Activated CD8-positive, alpha-beta memory T cell treated with anti-CD3 and anti-CD28 coated beads for 36 hours (primary cell): ENCODE measurements around the gene WWP2. TPM values are rescaled to one million over a fixed set of nuclear protein-coding genes. Genes with fewer than 3 reads are reported as not detected.
"Not testable (repeated sequence)": the region's sequence is repeated elsewhere in the genome, so short reads cannot be mapped to it uniquely, and the experiment has no call there.

Experiments used
- CTCF ChIA-PET: fragments of 350-600 bp; sonication (Branson Sonifier 250); formaldehyde crosslinking; loops from one replicate; lab custom pipeline; 2021; ENCODE audit warnings: antibody characterized with exemption; lab: Charles Lee
- POLR2A ChIA-PET: fragments of 350-600 bp; sonication (Branson Sonifier 250); formaldehyde crosslinking; loops from one replicate; lab custom pipeline; 2021; ENCODE audit warnings: antibody characterized with exemption; lab: Charles Lee
- total RNA-seq, 2 experiments: library from RNA; stranded (reverse); gene quantifications; one replicate each; pipeline ENCODE4 v1.2.3, GENCODE V29; 2021

WWP2 gene
- total RNA-seq, result 10 to 100 TPM; 36.1 to 36.3 TPM

DNA sequence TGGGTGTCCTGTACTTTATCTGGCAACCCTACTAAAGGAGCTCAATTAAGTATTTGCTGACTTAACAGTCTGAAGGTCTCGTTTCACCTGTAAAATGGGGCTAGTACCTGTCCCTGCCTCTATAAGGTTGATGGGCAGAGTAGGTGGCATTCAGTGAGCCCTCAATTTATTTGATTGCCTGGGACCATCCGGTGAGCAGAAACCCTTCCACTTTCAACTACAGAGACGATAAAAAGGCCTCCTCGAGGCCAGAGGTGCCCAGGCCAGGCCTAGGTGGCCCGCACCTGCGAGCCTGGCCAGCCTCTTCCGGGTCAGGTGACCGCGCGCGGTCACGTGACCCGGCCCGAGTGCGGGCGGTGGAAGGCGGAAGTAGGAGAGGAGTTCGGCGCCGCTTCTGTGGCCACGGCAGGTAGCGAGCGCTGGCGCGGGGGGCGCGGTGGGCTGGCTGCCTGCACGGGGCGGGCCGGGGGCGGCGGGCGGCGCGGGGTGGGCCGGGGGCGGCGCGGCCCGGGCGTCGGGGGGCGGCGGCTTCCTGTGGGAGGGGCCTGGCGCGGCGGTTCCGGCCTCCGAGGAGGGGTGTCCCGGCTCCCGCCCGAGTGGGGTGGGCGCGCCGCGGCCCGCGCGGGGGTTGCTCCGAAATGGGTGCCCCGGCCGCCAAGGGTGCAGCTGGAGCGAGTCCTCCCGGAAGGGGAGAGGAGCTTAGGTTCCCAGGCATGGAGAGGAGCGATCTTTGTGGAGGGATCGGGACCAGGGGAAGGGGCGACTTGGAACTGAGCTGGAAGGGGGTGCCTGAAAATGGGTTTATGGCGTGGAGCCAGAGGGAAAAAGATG lies at the start of gene WWP2:
TSS of gene WWP2 (plus strand) at position 350 of the 831 bp plus-strand sequence. CDS start 24,679 bp downstream, outside the sequence.
- ChIA-PET CTCF (interaction anchor here (0.6 to 1.8 kb wide), 4 partner anchors 8 to 391 kb away, joined by 3 to 10 read pairs (median 3); partner anchors contain the start of gene NOB1), POLR2A (interaction anchor here (0.7 to 1.1 kb wide), 3 partner anchors 8 to 321 kb away, joined by 4 to 6 read pairs (median 6); no protein-coding TSS in a partner anchor)

DNA sequence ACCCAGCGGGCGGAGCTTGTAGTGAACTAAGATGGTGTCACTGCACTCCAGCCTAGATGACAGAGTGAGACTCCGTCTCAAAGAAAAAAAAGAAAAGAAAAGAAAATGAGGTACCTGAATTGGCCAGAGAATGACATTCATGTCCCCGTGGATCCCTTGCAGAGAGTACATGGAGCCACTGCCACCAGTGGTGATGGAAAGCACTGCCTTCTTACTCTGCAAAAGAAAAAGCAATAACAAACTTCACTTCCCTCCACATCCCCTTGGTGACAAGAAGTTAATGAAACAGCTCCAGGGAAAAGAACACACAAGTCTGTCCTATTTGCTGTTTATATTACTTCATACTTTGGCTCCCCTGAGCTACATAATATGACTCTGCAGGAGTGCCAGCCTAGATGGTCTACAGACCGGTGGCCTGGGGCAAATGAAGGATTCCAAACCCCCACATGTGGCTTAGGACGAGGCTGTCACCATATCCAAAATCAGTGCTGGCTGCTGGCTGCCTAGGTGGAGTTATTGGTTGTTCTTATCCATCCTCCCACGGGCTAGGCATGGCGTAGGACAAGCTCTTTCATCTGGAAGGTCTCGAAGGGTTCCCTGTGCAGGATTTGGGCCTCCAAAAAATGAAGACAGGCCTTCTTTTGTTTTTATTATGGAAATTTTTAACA lies 49.1 kb upstream of the WWP2 start:
- ChIA-PET POLR2A (no interaction called here), CTCF (interaction anchor here (0.7 to 0.8 kb wide), 2 partner anchors 31 to 42 kb away, joined by 3 to 4 read pairs; partner anchors contain the start of gene NOB1)

DNA sequence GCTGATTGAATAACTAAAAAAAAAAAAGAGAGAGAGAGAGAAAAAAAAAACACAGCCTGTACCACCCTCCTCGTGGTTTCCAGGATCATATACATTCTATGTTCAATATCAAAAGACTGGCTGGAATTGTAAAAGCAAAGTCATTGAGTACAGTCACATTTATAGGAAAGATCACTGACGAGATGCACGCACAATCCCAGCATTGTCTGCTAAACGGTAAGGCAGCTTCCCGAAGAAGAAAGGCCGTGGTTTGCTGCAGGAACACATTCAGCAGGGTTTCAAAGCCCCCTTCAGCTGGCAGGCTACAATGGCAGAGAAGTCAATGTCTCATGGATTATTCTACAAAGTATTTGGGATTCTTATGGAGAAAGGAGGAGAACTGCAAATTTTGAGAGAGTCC lies 45.1 kb upstream of the WWP2 start:
- ChIA-PET CTCF (no interaction called here), POLR2A (no interaction called here)

DNA sequence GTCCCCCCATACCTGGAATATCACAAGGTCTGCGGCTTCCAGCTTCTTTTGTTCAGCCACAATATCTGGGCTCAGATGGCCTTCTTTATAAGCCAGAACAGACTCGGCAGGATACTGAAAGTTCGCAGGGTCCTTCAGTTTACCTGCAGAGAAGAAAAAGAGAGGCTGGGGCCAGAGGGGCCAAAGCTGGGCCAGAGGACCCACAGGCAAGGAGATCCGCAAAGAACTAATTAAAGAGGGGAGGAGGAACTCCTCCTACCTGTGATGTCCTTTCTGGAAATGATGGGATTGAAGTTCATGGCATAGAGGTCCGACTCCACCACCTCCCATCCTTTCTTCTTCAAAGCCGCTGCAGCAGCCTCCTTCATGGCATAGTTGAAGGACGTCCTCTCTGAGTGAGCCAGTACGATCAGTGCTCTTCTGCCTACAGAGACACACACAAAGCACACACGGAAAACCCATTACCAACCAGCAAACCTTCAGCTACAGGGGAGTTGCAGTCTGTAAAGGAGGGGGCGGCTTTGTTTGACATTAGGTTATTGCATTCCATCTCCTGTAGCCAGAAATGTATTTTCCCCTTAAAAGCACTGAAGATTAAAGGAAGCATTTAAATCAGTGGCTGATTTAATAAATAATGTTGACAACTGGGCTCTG lies 43.9 kb upstream of the WWP2 start:
- CTCF ChIA-PET, result no interaction called here
- POLR2A ChIA-PET, result no interaction called here

DNA sequence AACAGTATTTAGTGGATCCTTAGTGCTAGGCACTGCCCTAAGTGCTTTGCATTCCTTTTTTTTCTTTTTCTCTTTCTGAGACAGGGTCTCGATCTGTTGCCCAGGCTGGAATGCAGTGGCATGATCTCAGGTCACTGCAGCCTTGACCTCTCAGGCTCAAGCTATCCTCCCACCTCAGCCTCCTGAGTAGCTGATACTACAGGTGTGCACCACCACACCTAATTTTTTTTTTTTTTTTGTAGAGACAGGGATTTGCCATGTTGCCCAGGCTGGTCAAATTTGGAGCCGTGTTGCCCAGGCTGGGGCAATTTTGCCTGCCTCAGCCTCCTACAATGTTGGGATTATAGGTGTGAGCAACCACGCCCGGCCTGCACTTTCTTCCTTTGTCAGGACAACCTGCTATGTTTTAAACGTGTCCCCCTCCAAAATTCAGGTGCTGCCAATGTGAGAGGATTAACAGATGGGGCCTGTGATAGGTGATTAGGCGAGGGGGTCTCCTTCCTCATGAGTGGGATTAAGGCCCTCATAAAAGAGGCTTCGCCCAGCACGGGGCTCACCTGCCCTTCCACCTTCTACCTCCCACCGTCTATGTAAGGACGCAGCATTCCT lies 41.2 kb upstream of the WWP2 start:
- CTCF ChIA-PET, result interaction anchor here (0.7 kb wide), 1 partner anchor 10 kb away, joined by 4 read pairs; no protein-coding TSS in a partner anchor
- POLR2A ChIA-PET, result no interaction called here

DNA sequence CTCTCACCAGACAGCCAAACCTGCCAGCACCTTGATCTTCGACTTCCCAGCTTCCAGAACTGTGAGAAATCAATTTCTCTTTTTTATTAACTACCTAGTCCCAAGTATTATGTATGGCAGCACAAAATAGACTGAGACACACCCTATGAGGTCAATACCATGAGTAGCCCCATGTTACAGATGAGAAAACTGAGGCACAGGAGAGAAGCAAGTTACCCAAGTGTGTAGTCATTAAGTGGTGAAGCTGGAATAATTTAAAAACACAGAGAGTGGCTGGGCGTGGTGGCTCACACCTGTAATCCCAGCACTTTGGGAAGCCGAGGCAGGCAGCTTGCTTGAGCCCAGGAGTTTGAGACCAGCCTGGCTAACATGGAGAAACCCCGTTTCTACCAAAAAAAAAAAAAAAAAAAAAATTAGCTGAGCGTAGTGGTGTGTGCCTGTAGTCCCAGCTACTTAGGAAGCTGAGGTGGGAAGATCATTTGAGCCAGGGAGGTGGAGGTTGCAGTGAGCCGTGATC lies 40.6 kb upstream of the WWP2 start:
- ChIA-PET CTCF (interaction anchor here (0.6 kb wide), 1 partner anchor 69 kb away, joined by 3 read pairs; no protein-coding TSS in a partner anchor), POLR2A (no interaction called here)

DNA sequence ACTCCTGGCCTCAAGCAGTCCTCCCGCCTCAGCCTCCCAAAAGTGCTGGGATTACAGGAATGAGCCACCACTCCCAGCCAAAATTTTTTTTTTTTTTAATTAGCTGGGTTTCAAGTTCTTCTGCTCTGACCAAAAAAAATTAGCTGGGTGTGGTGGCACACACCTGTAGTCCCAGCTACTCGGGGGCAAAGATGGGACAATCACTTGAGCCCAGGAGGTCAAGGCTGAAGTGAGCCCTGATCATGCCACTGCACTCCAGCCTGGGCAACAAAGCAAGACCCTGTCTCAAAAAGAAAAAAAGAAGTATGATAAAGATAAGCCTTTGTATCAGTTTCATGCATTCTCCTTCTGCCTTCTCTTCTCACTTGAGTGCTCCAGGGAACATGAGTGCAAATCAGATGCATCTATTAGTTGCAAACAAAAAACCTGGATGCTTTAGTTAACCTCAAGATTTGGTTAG lies 37.7 kb upstream of the WWP2 start:
- POLR2A ChIA-PET, result no interaction called here
- CTCF ChIA-PET, result no interaction called here

DNA sequence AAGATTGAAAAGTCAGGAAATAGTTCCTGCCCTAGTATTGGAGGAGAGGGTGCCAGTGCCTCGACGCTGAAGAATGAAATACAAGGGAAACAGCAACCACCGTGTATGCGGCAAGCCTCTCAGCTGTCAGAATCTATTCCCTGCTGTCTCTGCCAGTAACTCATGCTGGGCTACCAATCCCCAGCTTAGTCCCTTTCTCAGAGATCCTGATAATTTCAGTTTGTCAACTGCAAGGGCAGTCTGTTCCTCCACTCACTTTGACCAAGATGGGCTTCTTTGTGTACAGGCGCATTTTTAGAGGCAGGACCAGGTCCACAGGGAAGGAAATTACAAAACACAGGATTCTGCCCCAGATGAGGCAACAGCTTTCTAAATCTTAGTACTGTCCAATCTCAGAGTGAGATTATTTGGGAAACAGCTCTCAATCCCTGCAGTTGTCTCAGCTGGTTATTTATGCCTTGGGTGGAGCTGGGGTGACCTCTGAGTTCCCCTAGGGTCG lies 37.1 kb upstream of the WWP2 start:
- CTCF ChIA-PET, result no interaction called here
- POLR2A ChIA-PET, result no interaction called here

DNA sequence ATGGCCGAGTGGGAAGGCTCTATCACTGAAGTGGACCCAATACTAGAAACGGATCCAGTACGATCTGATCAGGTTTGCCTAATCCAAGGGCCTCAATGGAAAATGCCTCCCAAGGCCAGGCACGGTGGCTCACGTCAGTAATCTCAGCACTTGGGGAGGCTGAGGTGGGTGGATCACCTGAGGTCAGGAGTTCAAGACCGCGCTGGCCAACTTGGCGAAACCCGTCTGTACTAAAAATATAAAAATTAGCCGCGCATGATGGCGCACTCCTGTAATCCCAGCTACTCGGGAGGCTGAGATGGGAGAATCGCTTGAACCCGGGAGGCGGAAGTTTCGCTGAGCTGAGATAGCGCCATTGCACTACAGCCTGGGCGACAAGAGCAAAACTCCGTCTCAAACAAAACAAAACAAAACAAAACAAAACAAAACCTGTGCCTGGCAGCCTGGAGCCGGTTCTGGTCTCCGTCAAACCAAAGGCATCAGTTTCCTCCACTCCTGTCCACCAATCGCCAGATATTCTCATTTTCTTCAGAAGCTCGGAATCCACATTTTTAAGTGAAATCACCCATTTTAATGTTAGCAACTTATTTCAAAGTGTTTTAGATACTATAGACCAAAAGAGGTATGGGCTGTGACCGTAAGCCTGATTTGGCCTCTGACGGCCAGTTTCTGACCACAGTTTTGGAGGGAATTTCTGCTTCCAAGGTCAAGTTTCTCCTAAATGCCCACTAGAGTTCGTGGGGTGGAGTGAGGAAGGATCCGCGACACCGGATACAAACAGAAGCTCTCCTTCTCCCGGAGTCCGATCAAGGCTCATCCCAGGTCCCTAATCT lies 36.4 kb upstream of the WWP2 start:
- POLR2A ChIA-PET, result interaction anchor here (0.7 to 1.3 kb wide), 2 partner anchors 10 to 29 kb away, joined by 4 read pairs; partner anchors contain the start of gene NOB1

DNA sequence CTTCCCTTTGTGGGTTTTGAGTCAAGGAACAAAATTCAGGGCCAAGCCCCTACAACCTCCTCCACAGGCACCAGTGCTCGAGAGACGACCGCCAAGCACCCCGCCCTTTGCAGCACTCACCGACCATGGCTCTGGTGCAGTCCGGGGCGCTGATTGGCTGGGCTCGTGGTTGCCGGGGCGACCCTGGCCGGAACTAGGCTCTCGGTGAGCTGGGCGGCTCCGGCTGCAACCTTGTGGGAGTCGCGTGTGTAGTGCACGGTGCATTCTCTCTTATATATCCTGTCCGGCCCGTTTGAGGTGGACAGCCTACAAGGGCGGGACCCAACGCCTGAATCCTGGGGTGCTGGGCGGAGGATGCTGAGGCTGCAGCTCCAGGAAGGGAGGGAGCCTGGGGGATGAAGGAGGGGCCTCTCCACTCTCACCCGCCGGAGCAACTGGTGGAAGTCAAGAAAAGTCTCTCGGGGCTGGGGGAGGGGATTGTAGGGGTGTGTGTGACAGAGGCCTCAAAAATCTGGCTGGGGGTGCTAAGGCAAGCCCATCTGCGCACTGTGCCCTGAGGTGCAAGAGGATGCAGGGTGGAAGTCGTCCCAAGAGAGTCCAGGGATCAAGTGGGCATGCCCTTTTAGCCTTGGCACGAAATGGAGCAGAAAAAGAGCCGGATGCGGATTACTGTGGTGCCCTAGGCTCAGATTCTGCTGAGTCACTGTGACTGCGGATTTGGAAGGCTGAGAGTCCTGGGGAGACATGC lies 35.6 kb upstream of the WWP2 start, which contains the start of gene NQO1:
TSS of gene NQO1 (minus strand) at position 248 of the 748 bp plus-strand sequence. CDS start at position 127, 121 bp downstream.
- CTCF ChIA-PET, result interaction anchor here (0.7 to 2.7 kb wide), 3 partner anchors 18 to 28 kb away, joined by 3 to 15 read pairs (median 4); partner anchors contain the start of gene NOB1

More for the DNA sequence above, 36.4 kb upstream of the WWP2 start:
- CTCF ChIA-PET, result interaction anchor here (0.7 to 2.7 kb wide), 2 partner anchors 26 to 29 kb away, joined by 3 to 15 read pairs; partner anchors contain the start of gene NOB1

DNA sequence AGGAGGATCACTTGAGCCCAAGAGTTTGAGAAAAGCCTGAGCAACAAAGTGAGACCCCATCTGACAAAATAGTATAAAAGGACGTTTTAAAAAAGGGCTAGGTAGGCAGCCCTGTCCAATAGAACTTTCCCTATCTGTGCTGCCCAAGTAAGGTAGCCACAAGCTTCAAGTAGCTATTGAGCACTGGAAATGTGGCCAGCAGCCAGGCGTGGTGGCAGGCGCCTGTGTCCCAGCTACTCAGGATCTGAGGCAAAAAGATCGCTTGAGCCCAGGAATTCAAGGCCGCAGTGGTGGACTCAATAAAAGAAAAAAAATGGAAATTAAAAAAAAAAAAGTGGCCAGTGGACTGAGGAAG lies 34.2 kb upstream of the WWP2 start:
- ChIA-PET POLR2A (interaction anchor here (0.6 kb wide), 1 partner anchor 39 kb away, joined by 4 read pairs; no protein-coding TSS in a partner anchor), CTCF (interaction anchor here (0.7 to 2.7 kb wide), 4 partner anchors 16 to 332 kb away, joined by 3 to 15 read pairs (median 4); partner anchors contain the start of gene NOB1)

More for the DNA sequence above, 35.6 kb upstream of the WWP2 start, which contains the start of gene NQO1:
- POLR2A ChIA-PET, result interaction anchor here (0.7 to 1.3 kb wide), 2 partner anchors 9 to 28 kb away, joined by 4 read pairs; partner anchors contain the start of gene NOB1

DNA sequence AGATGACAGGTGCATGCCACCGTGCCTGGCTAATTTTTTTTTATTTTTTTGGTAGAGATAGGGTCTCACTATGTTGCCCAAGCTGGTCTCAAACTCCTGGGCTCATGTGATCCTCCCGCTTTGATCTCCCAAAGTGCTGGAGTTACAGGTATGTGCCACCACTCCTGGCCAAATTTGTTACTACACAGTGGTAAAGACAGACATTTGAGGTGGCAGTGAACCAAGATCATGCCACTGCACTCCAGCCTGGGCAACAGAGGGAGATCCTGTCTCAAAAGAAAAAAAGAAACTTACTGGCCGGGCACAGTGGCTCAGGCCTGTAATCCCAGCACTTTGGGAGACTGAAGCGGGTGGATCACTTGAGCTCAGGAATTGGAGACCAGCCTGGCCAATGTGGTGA lies 33.1 kb upstream of the WWP2 start:
- CTCF ChIA-PET, result interaction anchor here (0.6 to 1.6 kb wide), 2 partner anchors 55 to 333 kb away, joined by 3 read pairs; no protein-coding TSS in a partner anchor
- POLR2A ChIA-PET, result not testable (repeated sequence)

DNA sequence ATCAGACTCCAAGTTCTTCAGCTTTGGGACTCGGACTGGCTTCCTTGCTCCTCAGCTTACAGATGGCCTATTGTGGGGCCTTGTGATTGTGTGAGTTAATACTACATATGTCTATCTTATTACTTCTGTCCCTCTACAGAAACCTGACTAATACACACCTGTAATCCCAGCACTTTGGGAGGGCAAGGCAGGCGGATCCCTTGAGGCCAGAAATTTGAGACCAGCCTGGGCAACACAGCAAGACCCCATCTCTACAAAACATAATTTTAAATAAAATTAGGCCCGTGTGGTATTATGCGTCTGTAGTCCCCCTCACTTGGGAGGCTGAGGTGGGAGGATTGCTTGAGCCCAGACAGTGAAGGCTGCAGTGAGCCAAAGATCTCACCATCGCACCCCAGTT lies 30.9 kb upstream of the WWP2 start:
- CTCF ChIA-PET, result interaction anchor here (0.7 kb wide), 1 partner anchor 1851 kb away, joined by 3 read pairs; no protein-coding TSS in a partner anchor
- POLR2A ChIA-PET, result not testable (repeated sequence)

DNA sequence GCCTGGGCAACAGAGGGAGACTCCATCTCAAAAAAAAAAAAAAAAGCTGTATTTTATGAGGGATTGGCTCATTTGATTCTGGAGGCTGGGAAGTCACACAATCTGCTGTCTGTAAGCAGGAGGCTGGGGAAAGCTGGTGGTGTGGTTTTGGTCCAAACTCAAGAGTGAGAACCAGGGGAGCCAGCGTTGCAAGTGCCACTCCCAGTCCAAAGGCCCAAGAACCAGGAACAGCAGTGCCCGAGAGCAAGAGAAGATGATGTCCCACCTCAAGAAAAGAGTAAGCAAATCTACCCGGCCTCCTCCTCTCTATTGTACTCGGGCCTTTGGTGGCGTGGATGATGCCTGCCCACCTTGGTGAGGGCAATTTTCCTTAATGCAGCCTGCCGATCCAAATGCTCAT lies 30.0 kb upstream of the WWP2 start:
- POLR2A ChIA-PET, result no interaction called here
- CTCF ChIA-PET, result no interaction called here

DNA sequence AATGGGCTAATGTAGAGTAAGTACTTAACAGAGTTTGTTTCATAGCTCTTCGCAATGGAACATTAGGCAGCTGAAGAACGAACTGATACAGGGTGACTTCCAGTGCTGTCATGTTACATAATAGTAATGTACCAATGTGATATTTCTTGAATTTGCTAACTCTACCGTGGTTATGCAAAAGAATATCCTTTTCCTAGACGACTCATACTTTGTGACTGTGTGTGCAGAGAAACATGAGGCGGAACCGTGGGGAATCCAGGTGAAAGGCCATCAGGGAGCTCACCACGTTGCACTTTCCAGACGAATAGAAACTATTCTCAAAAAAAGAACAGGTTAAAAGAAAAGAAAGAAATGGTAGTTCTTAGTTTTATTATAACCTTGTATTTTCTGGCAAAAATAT lies 20.6 kb upstream of the WWP2 start:
- POLR2A ChIA-PET, result no interaction called here
- CTCF ChIA-PET, result interaction anchor here (1.1 to 1.8 kb wide), 2 partner anchors 13 to 46 kb away, joined by 3 to 8 read pairs; partner anchors contain the start of gene NOB1
